Right lobe of liver (tissue), 4 donors: Measurements from ENCODE around the gene TRPC3.

Source experiments
- POLR2A ChIP-seq: fragments of 450-650 bp; IDR thresholded peaks from one replicate; pipeline ENCODE4 v1.6.1; 2017; ENCODE audit warnings: antibody characterized with exemption, mild to moderate bottlenecking
- TF ChIP-seq, protein P1 (sequence below), 4 donors: fragments of 200-600 bp in 3 of 4; fragments of 450-650 bp in 1 of 4; IDR thresholded peaks; one replicate each; pipeline versions ENCODE4 v1.5.1 to v1.8.0; 2016 to 2022; ENCODE audit warnings: antibody characterized with exemption in 4 of 4, mild to moderate bottlenecking in 2 of 4
- donor health status: DM: no; HTN: no; CAD: no.
- donor health status: DM: no; HTN: no; CAD: no.
- donor health status: DM: no; HTN: yes; CAD: no.

- TF ChIP-seq, protein P1, sequence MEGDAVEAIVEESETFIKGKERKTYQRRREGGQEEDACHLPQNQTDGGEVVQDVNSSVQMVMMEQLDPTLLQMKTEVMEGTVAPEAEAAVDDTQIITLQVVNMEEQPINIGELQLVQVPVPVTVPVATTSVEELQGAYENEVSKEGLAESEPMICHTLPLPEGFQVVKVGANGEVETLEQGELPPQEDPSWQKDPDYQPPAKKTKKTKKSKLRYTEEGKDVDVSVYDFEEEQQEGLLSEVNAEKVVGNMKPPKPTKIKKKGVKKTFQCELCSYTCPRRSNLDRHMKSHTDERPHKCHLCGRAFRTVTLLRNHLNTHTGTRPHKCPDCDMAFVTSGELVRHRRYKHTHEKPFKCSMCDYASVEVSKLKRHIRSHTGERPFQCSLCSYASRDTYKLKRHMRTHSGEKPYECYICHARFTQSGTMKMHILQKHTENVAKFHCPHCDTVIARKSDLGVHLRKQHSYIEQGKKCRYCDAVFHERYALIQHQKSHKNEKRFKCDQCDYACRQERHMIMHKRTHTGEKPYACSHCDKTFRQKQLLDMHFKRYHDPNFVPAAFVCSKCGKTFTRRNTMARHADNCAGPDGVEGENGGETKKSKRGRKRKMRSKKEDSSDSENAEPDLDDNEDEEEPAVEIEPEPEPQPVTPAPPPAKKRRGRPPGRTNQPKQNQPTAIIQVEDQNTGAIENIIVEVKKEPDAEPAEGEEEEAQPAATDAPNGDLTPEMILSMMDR (IDR thresholded peaks at IDR 0.05), result no peak
- TF ChIP-seq POLR2A, result no peak
Observed at GRCh38 chr4:121988950-121989349, 37.1 kb upstream of the TRPC3 start.
